Activated CD4-positive, alpha-beta T cell treated with anti-CD3 and anti-CD28 coated beads, Interleukin-2, Interleukin-6, amounts not matched to agents 100 ng/mL and 50 ng/mL, durations not matched to agents 16 hours and 8 hours (primary cell): Measurements from ENCODE around the gene RGS3.
A peak's percentile ranks its signal among the peaks of the same experiment; 100 is the strongest.
"Not testable (repeated sequence)": the region's sequence is repeated elsewhere in the genome, so short reads cannot be mapped to it uniquely, and the experiment has no call there.

Experiments used
- DNase-seq: peaks from one replicate; pipeline ENCODE4 v3.0.0-alpha.2; 2020

The RGS3 gene

DNA sequence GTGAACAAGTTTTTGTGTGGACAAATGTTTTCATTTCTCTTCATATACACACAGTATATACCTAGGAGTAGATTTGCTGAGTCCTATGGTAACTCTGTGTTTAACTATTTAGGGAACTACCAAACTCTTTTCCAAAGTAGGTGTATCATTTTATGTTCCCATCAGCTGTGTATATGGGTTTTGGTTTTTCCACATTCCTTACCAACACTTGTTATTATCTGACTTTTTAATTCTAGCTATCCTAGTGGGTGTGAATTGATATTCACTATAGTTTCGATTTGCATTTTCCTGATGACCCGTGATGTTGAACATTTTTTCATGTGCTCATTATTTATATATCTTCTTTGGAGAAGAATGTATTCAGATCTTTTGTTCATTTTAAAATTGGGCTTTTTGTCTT is 3.7 kb downstream of the RGS3 start:
- DNase-seq, result no peak

DNA sequence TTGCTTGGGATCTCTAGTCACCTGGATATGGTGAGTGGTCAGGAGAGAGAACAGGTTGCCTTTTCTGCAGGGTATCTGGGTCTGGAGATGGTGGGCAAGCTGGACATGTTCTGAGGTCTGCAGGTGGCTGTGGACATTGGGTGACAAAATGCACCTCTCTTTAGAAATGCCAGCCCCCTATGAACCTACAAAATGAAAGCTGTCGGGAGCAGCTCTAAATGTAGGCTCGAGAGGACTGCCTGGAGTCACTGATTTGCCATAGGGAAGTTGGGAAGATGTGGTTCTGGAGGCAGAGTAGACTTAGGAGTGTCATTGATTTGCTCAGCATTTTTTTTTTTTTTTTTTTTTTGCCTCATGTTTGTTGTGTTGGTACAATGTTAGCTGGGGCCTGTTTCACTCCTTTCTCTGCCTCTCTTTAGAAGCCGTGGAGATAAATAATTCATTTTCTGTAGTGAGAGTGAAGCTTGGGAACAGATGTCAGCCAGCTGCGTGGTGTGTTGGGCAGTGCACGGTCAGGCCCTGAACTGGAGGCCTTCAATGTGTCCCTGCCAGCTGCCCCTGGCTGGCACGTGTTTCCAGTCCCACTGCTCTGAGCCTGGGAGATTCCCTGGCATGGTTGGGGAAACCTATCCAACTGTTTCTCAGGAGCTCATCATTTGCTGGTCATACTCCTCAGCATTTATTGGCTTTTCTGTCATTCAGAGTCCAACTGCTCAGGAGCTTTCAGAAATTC is 5.4 kb downstream of the RGS3 start:
- DNase-seq, result no peak

DNA sequence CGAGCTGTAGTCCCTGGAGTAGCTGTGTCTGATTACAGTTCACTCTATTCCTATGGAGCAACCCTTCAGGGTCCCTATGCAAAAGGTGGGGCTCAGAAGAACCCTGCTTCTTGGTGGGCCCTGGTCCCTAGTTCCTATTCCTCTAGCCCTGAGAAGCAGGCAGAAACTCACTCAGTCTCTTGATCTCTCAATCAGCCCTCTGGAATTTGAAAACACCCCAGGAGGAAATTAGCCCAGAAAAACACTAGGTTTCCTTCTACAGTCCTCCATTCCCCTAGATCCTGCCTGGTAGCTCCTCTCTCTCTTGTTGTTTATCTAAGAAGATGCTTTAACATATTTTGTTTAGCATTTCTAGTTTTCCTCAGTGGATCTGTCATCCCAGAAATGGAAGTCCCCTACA is 7.6 kb downstream of the RGS3 start:
- DNase-seq, result no peak

DNA sequence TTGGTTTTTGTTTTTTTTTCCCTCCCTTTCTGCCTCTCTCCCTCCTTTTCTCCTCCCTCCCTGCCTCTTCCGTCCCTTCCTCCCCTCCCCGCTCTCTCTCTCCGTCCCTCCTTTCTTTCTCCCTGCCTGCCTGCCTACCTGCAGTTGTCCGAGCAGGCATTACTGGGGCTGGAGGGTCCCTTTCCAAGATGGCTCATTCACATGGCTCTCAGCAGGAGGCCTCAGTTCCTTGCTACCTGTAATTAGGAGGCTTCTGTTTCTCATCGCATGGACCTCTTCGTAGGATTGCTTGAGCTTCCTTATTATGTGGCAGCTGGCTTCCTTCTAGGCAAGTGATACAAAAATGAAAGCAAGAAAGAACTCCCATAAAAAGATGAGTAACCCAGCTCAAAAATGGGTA is 8.0 kb downstream of the RGS3 start:
- DNase-seq, result no peak

DNA sequence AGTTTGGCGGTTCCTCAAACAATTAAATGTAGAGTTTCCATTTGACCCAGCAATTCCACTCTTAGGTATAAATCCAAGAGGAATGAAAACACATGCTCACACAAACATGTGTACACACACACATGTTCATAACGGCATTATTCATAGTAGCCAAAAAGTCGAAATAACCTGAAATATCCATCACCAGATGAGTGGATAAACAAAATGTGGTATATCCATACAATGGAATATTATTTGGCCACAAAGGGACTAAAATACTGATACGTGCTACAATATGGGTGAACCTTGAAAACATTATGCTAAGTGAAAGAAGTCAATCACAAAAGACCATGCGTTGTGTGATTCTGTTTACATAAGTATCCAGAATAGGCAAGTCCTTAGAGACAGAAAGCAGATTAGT is 8.7 kb downstream of the RGS3 start:
- DNase-seq, result no peak

DNA sequence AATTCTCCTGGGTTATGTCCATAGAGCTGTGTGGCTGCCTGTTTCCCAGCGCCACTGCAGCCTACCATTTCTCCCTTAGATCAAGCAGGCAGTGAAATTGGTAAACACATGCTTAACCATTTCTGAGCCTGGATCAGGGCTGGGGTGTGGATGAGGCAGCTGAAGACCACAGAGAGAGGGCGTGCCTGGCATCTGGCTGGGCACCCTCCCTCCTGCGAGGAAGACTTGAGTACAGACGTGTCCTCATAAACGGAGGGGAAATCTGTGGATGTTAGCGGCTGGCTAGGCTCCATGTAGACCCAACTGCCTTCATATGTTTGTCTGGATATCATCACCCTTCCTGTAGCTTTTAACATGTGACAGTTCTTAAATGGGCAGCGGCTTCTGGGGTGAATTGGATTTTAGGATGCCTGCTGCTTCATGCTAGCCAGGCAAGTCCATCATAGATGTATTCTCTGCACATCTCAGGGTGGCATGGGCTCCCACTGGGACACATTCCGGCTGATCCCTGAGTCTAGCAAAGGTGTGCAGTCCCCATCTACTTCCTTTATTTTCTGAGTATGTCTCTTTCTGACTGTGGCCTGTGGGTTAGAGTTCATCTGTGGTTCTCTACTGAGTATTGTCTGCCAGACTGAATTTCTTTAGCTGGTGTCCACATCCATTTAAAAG is 11.0 kb downstream of the RGS3 start:
- no peak for DNase-seq

DNA sequence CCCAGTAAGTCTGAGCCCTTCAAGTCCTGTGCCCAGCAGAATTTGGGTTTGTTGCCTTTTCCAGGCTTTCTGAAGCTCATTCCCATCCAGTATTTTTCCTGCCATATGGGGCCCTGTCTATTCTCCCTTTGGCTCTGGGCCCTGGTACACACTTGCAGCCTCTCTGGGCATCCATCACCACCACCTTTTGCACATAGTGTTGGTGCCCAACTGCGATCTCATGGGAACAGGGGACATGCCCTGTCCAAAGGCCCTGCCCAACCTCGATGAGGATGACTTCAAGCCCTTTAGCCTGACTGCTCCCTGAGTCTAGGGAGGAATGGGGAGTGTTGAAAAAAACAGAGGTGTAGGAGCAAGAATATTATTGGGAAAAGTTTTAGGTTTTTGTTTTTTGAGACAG is 11.5 kb downstream of the RGS3 start:
- no peak for DNase-seq

DNA sequence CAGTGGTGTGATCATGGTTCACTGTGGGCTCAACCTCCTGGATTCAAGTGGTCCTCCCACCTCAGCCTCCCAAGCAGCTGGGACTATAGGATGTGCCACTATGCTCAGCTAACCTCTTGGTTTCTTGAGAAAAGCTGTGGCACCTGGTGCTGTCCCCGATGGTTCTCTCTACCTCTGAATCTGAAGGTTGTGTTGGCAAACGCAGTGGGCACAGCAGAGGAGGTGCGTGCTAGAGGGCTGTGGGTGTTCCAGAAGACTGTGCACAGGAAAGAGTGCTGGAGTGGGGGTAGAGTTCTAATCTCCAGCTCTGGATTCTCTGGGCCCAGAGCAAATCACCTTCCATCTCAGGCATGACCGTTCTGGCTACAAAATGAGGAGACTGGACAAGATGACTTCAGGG is 12.5 kb downstream of the RGS3 start:
- DNase-seq, result no peak

DNA sequence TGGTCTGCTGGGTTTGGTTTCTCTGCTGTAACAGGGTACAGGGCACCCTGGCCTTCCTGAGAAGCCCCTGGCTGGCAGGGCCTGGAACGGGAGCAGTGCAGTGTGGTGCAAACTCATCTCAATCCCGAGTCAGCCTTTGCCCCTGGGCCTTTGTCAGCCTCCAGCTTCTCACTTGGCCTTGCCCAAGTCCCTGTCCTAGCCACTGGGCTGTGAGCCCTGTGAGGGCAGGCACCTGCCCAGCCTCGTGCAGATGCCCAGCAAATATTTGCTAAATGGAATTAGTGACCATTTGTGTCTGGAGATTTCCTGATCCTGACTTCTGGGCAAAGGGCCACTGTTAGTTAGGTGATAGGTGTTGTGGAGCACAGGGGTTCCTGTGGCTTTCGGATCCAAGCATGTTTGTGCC is 13.0 kb downstream of the RGS3 start:
- no peak for DNase-seq

DNA sequence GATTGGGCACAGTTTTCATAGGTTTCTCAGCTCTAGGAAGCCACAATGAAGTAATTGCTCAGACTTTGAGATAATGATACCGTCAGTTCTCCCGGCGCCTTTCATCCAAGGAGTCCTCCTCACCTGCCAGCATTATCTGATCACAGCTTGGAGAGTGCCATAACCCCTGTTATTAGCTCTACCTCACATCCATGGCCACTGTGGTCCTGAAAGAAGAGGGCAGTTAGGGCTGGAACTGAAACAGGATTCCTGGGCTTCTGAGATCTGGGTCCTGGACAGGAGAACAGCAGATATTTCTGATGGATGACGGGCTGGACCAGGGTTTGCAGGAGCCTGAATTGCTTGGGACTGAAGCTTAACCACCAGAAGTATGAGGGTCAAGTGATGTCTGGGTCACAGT is 13.5 kb downstream of the RGS3 start:
- DNase-seq, result no peak

DNA sequence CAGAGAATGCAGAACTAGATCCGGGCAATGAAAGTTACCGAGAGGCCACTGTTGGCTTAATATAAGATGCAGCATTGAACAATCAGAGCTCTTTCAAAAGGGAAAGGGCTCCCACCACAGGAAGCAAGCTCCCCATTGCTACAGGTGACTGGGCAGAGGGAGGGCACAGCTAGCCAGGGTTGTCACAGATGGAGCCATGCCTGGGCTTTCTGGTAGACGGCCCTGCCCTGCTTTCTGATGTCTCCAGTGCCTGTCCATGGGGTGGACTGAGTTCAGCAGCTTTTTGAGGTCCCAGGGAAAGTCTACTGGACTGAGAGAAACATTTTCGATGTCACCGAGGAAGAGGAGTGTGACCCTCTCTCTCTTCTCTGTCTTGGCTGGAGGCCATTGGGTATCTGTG is 14.1 kb downstream of the RGS3 start:
- DNase-seq, result no peak

DNA sequence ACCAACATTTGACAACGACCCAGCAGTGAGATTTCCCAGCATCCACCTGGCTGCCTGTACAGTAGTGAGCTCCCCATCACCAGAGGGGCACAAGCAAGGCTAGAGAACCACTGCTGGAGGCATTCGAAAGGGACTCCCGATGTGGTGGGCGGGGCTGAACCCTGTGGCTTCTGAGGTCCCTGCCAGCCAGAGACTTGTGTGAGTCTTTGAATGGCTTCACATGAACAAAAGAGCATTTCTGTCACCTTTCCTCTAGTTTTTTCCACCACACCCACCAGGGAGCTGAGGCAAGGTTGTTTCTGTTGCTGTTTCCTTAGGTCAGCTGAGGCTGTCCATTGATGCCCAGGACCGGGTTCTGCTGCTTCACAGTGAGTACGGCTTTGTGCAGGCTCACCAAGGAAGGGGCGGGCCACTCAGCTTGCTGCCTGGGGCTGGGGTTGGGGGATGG is 15.7 kb downstream of the RGS3 start:
- DNase-seq, result peak; percentile 6

DNA sequence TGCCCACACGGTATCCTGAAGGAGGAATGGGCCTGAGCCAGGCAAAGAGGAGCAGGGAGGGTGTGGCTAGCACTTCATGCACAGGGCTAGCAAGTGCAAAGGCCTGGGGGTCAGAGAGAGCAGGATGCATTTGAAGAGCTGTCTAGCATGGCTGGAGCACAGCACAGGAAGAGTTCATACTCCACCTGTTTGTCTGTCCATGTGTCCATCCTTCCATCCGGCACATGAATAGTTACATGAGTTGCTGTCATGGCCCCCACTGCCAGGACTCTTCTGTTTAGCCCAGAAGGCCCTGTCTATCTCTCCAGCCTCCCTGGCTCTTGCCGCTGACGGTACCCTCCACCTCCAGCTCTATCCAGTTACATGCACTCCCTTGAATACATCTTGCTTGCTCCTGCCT is 17.1 kb downstream of the RGS3 start:
- DNase-seq, result no peak

DNA sequence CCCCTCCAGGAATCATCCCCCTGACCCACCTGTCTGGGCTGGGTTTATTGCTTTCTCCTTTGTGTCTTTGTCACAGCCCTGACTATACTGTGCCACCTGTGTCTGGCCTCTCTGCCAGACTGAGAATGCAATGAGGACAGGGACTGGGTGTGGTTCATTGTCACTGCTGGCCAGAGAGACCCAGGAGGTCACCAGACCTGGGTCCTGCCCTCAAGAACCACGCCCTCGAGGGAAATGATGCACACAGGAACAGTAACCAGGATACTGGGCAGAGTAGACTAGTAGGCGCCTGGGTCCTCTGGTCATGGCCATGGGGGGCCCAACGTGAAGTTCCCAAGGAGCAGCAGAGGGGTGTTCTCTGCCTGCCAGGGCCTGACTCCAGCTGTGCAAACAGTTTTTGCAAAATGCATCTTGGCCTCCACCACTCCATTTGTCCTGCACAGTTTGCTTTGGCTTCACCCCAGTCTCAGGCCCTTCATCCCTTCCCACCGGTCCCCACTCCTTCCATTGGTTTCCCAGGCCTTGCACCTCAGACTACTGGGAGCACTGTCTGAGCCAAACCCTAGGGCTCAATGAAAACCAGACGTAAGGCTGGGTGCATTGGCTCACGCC is 17.8 kb downstream of the RGS3 start:
- DNase-seq, result no peak

DNA sequence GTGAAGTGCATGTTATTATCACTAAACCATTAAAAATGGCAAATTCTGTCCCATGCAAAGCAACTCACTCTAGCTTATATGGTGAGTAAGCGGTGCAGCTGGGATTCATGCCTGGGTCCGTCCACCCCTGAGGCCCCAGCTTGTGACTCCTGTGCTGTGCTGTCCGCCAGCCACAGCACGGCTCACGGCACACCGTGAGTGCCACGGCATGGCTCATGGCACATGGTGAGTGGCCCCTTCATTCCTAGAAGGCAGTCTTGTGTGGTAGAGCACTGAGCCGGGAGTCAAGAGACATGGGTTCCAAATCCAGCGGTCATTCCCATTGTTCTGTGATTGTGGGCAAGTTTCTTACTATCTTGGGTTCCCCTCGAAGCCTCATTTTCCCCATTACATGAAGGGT is 18.8 kb downstream of the RGS3 start:
- DNase-seq, result no peak

DNA sequence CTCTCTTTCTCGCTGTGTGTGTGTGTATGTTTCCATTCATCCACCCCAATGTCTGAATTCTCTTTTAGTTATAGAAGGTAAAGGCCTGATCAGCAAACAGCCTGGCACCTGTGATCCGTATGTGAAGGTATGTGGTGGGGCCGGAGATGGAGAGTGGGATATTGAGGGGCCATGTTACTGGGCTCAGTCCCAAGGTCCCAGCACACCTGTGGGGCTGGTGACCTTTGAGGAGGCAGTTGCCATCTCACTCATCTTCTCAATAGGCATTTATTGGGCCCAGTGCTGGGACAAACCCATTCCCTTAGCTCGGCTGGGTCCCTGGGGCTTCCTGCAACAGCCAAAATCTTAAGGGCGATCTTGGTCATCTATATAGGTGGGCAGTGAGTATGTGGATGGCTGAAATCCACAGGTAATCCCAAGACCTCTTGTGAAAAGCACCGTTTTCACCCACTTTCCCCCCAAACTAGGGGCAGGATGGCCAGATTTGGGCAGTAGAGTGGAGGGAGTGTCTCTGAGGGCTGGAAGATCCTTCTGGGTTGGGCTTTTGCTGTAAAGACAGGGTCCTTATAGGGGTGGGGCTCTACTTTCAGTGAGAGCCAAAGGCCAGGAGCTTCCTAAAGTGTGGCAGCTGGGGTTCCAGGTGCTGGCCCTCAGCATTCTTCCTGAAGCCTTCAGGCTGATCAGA is 19.6 kb downstream of the RGS3 start:
- no peak for DNase-seq

DNA sequence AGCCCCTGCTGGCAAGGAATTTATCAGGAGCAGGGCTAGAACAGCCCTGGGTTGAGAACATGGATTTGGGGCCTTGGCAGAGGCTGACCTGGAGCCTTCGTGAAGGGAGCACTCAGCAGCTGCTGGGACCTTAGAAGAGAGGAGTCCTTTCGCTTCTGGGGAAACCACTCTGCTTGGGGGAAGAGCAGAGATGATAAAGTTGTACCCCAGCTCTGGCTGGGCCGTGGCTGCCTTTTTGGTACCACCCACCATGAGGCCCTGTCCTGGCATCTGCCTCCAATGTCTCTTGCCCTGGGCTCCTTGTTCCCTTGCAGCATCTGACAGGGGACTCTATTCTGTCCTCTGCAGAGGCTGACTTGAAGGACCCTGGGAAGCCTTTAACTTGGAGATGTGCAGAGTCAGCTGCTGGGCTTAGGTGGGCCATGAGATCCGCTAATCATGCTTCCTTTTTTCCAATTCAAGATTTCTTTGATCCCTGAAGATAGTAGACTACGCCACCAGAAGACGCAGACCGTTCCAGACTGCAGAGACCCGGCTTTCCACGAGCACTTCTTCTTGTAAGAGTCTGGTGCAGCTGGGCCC is 20.2 kb downstream of the RGS3 start:
- no peak for DNase-seq

DNA sequence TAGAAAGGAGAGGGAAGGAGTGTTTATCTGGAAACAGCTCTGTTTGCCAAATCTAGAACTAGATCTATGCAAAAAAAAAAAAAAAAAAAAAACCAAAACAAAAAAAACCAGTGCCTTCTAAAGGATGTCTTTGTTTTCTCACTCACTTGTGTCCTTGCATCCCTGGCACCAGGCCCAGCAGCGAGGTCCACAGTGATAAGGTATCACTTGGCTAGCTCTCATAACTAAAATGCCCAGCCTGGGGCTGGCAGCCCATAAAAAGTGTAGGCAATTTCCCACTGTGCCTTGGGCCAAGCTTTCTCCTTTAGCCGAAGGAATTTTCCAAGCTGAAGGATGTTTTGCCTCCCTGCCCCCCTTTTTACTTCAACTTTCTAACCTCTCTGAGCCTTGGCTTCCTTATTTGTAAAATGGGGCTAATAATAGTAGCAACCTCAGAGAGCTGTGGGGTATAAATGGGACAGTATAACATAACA is 20.8 kb downstream of the RGS3 start:
- no peak for DNase-seq

DNA sequence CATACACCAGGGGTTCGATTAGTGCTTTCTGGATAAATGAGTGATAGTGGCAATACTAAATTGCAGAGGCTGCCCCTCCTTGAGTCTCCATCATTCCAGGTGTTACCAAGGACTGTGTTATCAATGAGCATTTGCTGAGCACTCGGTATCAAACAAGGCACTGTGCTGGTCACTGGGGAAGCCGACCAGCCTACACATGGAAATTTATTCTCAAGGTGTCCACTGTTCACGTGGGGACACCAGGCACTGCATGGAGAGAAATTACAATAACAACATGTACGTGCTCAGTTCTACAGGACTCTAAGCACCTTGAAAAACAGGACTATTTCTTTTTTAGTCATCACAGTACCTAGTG is 22.2 kb downstream of the RGS3 start:
- DNase-seq, result no peak

DNA sequence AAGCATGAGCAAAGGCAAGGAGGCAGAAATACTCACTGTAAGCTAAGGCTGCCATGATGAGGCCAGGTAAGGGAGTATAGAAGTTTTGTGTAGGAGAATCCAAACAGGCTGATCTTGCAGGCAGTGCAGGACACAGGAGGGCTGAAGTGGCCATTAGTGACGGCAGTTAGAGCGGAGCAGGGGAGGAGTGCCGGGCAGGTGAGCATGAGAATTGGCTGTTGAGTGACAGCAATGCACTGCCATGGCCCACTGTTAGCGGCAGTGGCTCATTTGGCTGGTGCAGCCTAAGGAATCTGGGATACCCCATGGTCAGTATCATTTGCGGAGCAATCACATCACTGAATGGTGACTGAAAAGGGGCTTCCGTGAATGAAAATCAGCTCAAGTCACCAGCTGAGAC is 22.8 kb downstream of the RGS3 start:
- no peak for DNase-seq

DNA sequence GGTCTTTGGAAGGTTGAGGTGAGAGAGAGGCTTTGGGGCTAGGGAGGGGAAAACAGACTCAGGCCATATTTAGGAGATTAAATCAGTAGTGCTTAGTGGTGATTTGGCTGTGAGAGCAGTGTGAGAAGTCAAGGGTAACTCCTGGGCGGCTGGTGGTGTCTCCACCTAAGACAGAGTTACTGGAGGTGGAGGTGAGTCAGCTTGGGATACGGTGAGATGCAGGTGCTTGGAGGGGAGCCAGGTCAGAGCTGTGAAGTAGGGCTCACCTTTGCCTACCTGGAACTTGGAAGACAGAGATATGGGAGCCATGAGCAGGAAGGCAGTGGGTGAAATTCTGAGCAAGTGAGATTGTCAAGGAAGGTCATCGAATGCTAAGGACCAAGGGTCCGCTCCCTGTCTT is 24.5 kb downstream of the RGS3 start:
- DNase-seq, result no peak

DNA sequence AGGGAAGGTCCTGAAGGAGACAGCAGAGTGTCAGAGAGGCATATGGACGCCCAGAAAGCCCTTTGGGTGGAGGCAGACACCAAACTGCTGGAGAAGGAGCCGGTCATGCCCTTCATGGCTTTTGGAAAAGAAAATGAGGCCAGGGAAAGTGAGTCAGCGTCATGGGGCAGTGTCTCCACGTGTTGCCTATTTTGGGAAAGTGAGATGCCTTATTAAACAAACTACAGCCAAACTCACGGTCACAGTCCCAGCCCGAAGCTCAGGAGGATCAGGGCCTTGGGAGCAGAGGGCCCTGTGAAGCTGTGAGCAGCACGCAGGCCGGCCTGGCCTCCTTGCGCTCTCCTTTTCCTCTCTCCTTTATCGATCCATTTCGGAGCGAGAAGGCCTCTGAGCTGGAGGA is 25.0 kb downstream of the RGS3 start:
- no peak for DNase-seq

DNA sequence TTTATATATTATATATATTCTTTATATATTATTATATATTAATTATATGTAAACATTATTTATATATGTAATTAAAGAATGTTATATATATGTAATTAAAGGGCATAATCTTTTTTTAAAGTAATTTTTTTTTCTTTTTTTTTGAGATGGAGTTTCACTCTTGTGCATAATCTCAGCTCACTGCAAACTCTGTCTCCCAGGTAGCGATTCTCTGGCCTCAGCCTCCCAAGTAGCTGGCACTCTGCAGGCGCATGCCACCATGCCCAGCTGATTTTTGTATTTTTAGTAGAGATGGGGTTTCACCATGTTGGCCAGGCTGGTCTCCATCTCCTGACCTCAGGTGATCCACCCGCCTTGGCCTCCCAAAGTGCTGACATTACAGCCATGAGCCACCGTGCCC is 27.6 kb downstream of the RGS3 start:
- not testable (repeated sequence) for DNase-seq
